Measurements from ENCODE around the gene CNRIP1. TPM values are rescaled to one million over a fixed set of nuclear protein-coding genes. Genes with fewer than 3 reads are reported as not detected.

The CNRIP1 gene
- total RNA-seq, 1 experiment from 2014 or later = not detected

DNA sequence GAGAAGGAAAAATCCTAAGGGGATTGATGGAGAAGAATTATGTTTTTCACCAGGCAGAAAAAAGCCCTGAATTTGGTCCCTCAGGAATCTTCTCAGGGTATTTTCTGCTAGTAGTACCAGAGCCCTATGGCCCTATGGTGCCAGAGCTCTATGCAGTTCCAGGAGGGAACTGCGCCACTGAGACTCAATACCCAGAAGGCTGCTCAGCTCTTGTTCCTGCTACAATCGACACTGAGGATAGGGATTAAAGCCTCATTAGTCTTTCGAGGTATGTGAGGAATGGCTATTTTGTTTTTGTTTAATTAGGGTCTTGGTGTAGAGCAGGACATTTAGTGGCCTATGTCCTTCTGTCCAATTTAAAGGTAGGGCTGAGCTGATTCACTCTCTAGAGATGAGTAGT lies 45.7 kb downstream of the CNRIP1 start:
- H3K27me3 Mint-ChIP-seq (ENCODE audit: insufficient read depth, unreplicated experiment) = peaks cover 21% of the 10 kb centered on the region
- no peak overlapping the region for H3K4me3 ChIP-seq (ENCODE audit: low read depth, low read length)
- POLR2A ChIA-PET = no interaction called here
- H3K4me3 Mint-ChIP-seq (ENCODE audit: unreplicated experiment) = no peak overlapping the region
- CTCF ChIA-PET = interaction anchor here (0.7 kb wide), 1 partner anchor 49 kb away, joined by 3 read pairs; no protein-coding TSS in a partner anchor
- TF ChIP-seq, protein P1, sequence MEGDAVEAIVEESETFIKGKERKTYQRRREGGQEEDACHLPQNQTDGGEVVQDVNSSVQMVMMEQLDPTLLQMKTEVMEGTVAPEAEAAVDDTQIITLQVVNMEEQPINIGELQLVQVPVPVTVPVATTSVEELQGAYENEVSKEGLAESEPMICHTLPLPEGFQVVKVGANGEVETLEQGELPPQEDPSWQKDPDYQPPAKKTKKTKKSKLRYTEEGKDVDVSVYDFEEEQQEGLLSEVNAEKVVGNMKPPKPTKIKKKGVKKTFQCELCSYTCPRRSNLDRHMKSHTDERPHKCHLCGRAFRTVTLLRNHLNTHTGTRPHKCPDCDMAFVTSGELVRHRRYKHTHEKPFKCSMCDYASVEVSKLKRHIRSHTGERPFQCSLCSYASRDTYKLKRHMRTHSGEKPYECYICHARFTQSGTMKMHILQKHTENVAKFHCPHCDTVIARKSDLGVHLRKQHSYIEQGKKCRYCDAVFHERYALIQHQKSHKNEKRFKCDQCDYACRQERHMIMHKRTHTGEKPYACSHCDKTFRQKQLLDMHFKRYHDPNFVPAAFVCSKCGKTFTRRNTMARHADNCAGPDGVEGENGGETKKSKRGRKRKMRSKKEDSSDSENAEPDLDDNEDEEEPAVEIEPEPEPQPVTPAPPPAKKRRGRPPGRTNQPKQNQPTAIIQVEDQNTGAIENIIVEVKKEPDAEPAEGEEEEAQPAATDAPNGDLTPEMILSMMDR (IDR thresholded peaks at IDR 0.05; ENCODE audit: insufficient read depth in 1 of 2, low read depth in 1 of 2, low read length in 1 of 2, severe bottlenecking in 1 of 2, unreplicated experiment in 1 of 2) = no peak
- intact Hi-C loops (cut with micrococcal nuclease; ENCODE audit: unreplicated experiment) = no loop called here
- no peaks in the 10 kb centered on the region for H3K9me3 Mint-ChIP-seq (ENCODE audit: unreplicated experiment)
- DNase-seq = no peak
- H3K27me3 ChIP-seq (replicated peaks; ENCODE audit: control insufficient read depth, insufficient read depth, low read length) = no peaks in the 10 kb centered on the region
- no peak overlapping the region for H3K27ac Mint-ChIP-seq (ENCODE audit: unreplicated experiment)
- H3K36me3 ChIP-seq (ENCODE audit: control insufficient read depth, insufficient read depth, low read length) = no peaks in the 10 kb centered on the region
- no peaks in the 10 kb centered on the region for H3K4me1 Mint-ChIP-seq (ENCODE audit: low read depth, unreplicated experiment)
- H3K9me3 ChIP-seq = no peaks in the 10 kb centered on the region
- H3K36me3 Mint-ChIP-seq (ENCODE audit: insufficient read depth, unreplicated experiment) = no peaks in the 10 kb centered on the region
- H3K4me1 ChIP-seq = no peaks in the 10 kb centered on the region
- BruUV-seq (replicated peaks) = no TSS peak

DNA sequence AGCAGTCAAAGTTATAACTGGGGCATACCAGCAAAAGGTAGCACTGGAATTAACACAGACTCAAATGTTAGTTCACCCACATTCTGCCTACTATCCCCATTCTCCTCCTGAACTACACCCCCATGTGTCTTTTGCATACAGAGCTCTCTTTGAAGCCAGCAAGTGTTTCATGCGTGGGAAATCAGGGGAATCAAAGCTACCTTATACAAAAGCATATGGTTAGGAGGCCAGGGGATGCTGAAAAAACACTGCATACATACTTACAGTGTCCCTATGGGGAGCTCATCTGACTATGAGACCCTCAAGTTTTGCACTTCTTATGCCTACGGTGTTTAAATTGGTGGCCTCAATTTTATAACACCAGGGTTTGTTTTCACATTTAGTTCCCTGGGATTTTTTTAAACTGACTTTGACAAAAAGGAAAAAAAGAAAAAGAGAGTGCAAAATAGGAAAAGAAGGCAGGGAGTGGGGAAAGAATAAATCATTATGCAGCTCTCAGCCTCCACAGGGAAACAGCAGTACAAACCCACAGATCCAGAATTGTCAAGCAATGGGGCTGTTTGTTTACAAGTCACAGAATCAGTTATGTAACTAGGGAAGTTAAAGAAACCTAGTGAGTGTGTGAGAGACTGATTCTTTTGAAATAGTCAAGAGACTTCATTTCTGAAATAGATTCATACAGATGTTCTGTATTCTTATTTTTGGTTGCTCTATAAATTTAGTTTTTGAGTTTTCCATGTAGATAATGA lies 47.3 kb downstream of the CNRIP1 start:
- Histone ChIP-seq H3K9me3 (no peaks in the 10 kb centered on the region), H3K4me3 (ENCODE audit: low read depth, low read length) (no peak overlapping the region), H3K4me1 (no peaks in the 10 kb centered on the region), H3K36me3 (ENCODE audit: control insufficient read depth, insufficient read depth, low read length) (no peaks in the 10 kb centered on the region), H3K27me3 (replicated peaks; ENCODE audit: control insufficient read depth, insufficient read depth, low read length) (no peaks in the 10 kb centered on the region)
- H3K9me3 Mint-ChIP-seq (ENCODE audit: unreplicated experiment) = no peaks in the 10 kb centered on the region
- H3K4me3 Mint-ChIP-seq (ENCODE audit: unreplicated experiment) = no peak overlapping the region
- H3K4me1 Mint-ChIP-seq (ENCODE audit: low read depth, unreplicated experiment) = no peaks in the 10 kb centered on the region
- no peaks in the 10 kb centered on the region for H3K36me3 Mint-ChIP-seq (ENCODE audit: insufficient read depth, unreplicated experiment)
- peaks cover 28% of the 10 kb centered on the region for H3K27me3 Mint-ChIP-seq (ENCODE audit: insufficient read depth, unreplicated experiment)
- no peak for DNase-seq
- H3K27ac Mint-ChIP-seq (ENCODE audit: unreplicated experiment) = no peak overlapping the region
- ChIA-PET POLR2A (no interaction called here), CTCF (no interaction called here)
- intact Hi-C loops (cut with micrococcal nuclease; ENCODE audit: unreplicated experiment) = no loop called here
- TF ChIP-seq, protein P1 (IDR thresholded peaks at IDR 0.05; ENCODE audit: insufficient read depth in 1 of 2, low read depth in 1 of 2, low read length in 1 of 2, severe bottlenecking in 1 of 2, unreplicated experiment in 1 of 2) = no peak
- BruUV-seq (replicated peaks) = no TSS peak

DNA sequence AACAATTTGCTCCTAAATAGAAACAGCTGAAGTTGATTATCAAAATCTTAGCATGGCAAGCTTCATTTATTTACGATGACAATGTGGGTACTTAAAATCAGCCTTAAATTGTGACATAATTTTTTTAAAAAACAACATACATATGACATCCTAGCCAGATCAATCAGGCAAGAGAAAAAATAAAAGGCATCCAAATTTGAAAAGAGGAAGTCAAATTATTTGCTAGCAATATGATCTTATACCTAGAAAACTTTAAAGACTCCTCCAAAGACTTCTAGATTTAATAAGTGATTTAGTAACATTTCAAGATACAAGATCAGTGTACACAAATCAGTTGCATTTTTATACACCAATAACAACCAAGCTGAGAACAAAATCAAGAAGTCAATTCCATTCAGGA lies 53.1 kb downstream of the CNRIP1 start:
- ChIA-PET POLR2A (no interaction called here), CTCF (no interaction called here)
- H3K9me3 Mint-ChIP-seq (ENCODE audit: unreplicated experiment) = no peaks in the 10 kb centered on the region

More for the DNA sequence above, 53.1 kb downstream of the CNRIP1 start:
- no peaks in the 10 kb centered on the region for H3K4me1 ChIP-seq
- no peaks in the 10 kb centered on the region for H3K36me3 ChIP-seq (ENCODE audit: control insufficient read depth, insufficient read depth, low read length)
- no peak overlapping the region for H3K4me3 ChIP-seq (ENCODE audit: low read depth, low read length)
- no peaks in the 10 kb centered on the region for H3K27me3 ChIP-seq (replicated peaks; ENCODE audit: control insufficient read depth, insufficient read depth, low read length)
- no peaks in the 10 kb centered on the region for H3K9me3 ChIP-seq
- Mint-ChIP-seq H3K27me3 (ENCODE audit: insufficient read depth, unreplicated experiment) (peaks cover 25% of the 10 kb centered on the region), H3K4me1 (ENCODE audit: low read depth, unreplicated experiment) (no peaks in the 10 kb centered on the region), H3K36me3 (ENCODE audit: insufficient read depth, unreplicated experiment) (no peaks in the 10 kb centered on the region), H3K4me3 (ENCODE audit: unreplicated experiment) (no peak overlapping the region), H3K27ac (ENCODE audit: unreplicated experiment) (no peak overlapping the region)
- no TSS peak for BruUV-seq (replicated peaks)
- TF ChIP-seq, protein P1 (IDR thresholded peaks at IDR 0.05; ENCODE audit: insufficient read depth in 1 of 2, low read depth in 1 of 2, low read length in 1 of 2, severe bottlenecking in 1 of 2, unreplicated experiment in 1 of 2) = no peak
- intact Hi-C loops (cut with micrococcal nuclease; ENCODE audit: unreplicated experiment) = no loop called here
- DNase-seq = no peak

Measured in Caco-2 (cell line).